Right renal pelvis (tissue), 4 donors: ENCODE measurements around the gene GATA1. TPM values are rescaled to one million over a fixed set of nuclear protein-coding genes. Genes with fewer than 3 reads are reported as not detected.

Source experiments
- DNase-seq, 4 donors: peaks; one replicate each; pipeline ENCODE4 v3.0.0-alpha.2; 2013; ENCODE audit warnings: low read depth in 4 of 4, low spot score in 3 of 4, missing footprints in 1 of 4
- polyA plus RNA-seq, 4 donors: library from polyadenylated mRNA; unstranded; fragments of 120-200 nt; gene quantifications; one replicate each; pipeline ENCODE4 v1.2.1, GENCODE V29; 2013; ENCODE audit not compliant: insufficient read length in 4 of 4

The GATA1 gene
- polyA plus RNA-seq, 4 donors: 0.53 to 1.0 (median 0.72) TPM

GRCh38 chrX:48784726-48785125, 1.7 kb upstream of the GATA1 start:
- DNase-seq: no peak

- DNase-seq: no peak
Observed at GRCh38 chrX:48785186-48785539, 1.2 kb upstream of the GATA1 start.

- DNase-seq: no peak
Observed at GRCh38 chrX:48785540-48786214, 713 bp upstream of the GATA1 start.

GRCh38 chrX:48786825-48787504, 575 bp downstream of the GATA1 start:
- no peak for DNase-seq

GRCh38 chrX:48787505-48788443, 1.4 kb downstream of the GATA1 start:
- no peak for DNase-seq

GRCh38 chrX:48789366-48790220, 3.2 kb downstream of the GATA1 start:
- no peak for DNase-seq

- no peak for DNase-seq
Observed at GRCh38 chrX:48790477-48790876, 4.1 kb downstream of the GATA1 start.

GRCh38 chrX:48791063-48791820, 4.9 kb downstream of the GATA1 start:
- no peak for DNase-seq

- no peak for DNase-seq
Observed at GRCh38 chrX:48792219-48792618, 5.8 kb downstream of the GATA1 start.

- no peak for DNase-seq
Observed at GRCh38 chrX:48793935-48794334, 7.5 kb downstream of the GATA1 start.

GRCh38 chrX:48794340-48794910, 8.0 kb downstream of the GATA1 start:
- no peak for DNase-seq

GRCh38 chrX:48794911-48795515, 8.6 kb downstream of the GATA1 start:
- no peak for DNase-seq

- DNase-seq: no peak
Observed at GRCh38 chrX:48798318-48798717, 11.9 kb downstream of the GATA1 start.

GRCh38 chrX:48800574-48801279, 14.3 kb downstream of the GATA1 start:
- DNase-seq: peak in 2 of 4 donors; percentile 4 to 8

- peak; percentile 83 to 94 (median 90) for DNase-seq
Observed at GRCh38 chrX:48801280-48802088, 15.1 kb downstream of the GATA1 start, which contains the start of gene HDAC6. Gene HDAC6 (plus strand): TSS chrX:48802067. CDS start chrX:48802693, 626 bp downstream.

- peak; percentile 43 to 58 (median 55) for DNase-seq
Observed at GRCh38 chrX:48802089-48802904, 15.9 kb downstream of the GATA1 start.

- no peak for DNase-seq
Observed at GRCh38 chrX:48802905-48803200, 16.5 kb downstream of the GATA1 start.
